ENCODE measurements around the gene ABCA13.

GRCh38 chr7:48388911-48389310 lies 217.7 kb downstream of the ABCA13 start:
- TF ChIP-seq REST (IDR thresholded peaks at IDR 0.05; ENCODE audit: low read depth, low read length), result no peak
- TF ChIP-seq CTCF (IDR thresholded peaks at IDR 0.05), result no peak
- no peak for TF ChIP-seq RCOR1 (IDR thresholded peaks at IDR 0.05; ENCODE audit: low read length)
- no peak for TF ChIP-seq IRF3 (IDR thresholded peaks at IDR 0.05; ENCODE audit: low read depth, low read length)
- TF ChIP-seq PBX3 (IDR thresholded peaks at IDR 0.05), result no peak
